Umbilical cord (tissue), 2 donors: ENCODE measurements around the gene FHOD3. TPM values are rescaled to one million over a fixed set of nuclear protein-coding genes. Genes with fewer than 3 reads are reported as not detected.

Experiments
- DNase-seq: peaks from one replicate; pipeline ENCODE4 v3.0.0-alpha.2; 2015; ENCODE audit warnings: low spot score
- total RNA-seq: library from RNA; depleted of rRNA; stranded (reverse); fragments of >200 nt; gene quantifications from one replicate; pipeline ENCODE4 v1.2.3, GENCODE V29; 2014; ENCODE audit warnings: low replicate concordance; ENCODE audit not compliant: insufficient read depth

FHOD3 gene
- 59.7 TPM for total RNA-seq

- peak; percentile 57 for DNase-seq
Observed at GRCh38 chr18:36297417-36298125, at the start of gene FHOD3. TSS of gene FHOD3 (plus strand) at chr18:36297713. CDS start at chr18:36297836, 123 bp downstream.

- DNase-seq: no peak
Observed at GRCh38 chr18:36249392-36249791, 48.1 kb upstream of the FHOD3 start.

- DNase-seq: no peak
Observed at GRCh38 chr18:36250827-36251226, 46.7 kb upstream of the FHOD3 start.

GRCh38 chr18:36255072-36255698 is 42.3 kb upstream of the FHOD3 start:
- no peak for DNase-seq

- DNase-seq: no peak
Observed at GRCh38 chr18:36256094-36256493, 41.4 kb upstream of the FHOD3 start.

- DNase-seq: no peak
Observed at GRCh38 chr18:36262971-36263370, 34.5 kb upstream of the FHOD3 start.

- DNase-seq: no peak
Observed at GRCh38 chr18:36264283-36264682, 33.2 kb upstream of the FHOD3 start.

GRCh38 chr18:36265015-36265414 is 32.5 kb upstream of the FHOD3 start:
- peak; percentile 95 for DNase-seq

- DNase-seq: no peak
Observed at GRCh38 chr18:36269157-36269556, 28.4 kb upstream of the FHOD3 start.

GRCh38 chr18:36271153-36271552 is 26.4 kb upstream of the FHOD3 start:
- DNase-seq: no peak

- no peak for DNase-seq
Observed at GRCh38 chr18:36273347-36273746, 24.2 kb upstream of the FHOD3 start.

GRCh38 chr18:36274083-36274715 is 23.3 kb upstream of the FHOD3 start:
- no peak for DNase-seq

GRCh38 chr18:36275561-36275960 is 22.0 kb upstream of the FHOD3 start:
- no peak for DNase-seq

GRCh38 chr18:36279001-36279400 is 18.5 kb upstream of the FHOD3 start:
- DNase-seq: no peak

GRCh38 chr18:36281936-36282335 is 15.6 kb upstream of the FHOD3 start:
- no peak for DNase-seq

GRCh38 chr18:36283448-36283847 is 14.1 kb upstream of the FHOD3 start:
- no peak for DNase-seq

- DNase-seq: no peak
Observed at GRCh38 chr18:36284268-36284667, 13.2 kb upstream of the FHOD3 start.

- DNase-seq: peak; percentile 78
Observed at GRCh38 chr18:36284671-36285295, 12.7 kb upstream of the FHOD3 start.

- DNase-seq: no peak
Observed at GRCh38 chr18:36287653-36288052, 9.9 kb upstream of the FHOD3 start.

- DNase-seq: no peak
Observed at GRCh38 chr18:36288689-36289088, 8.8 kb upstream of the FHOD3 start.

GRCh38 chr18:36294031-36294430 is 3.5 kb upstream of the FHOD3 start:
- DNase-seq: no peak

- DNase-seq: no peak
Observed at GRCh38 chr18:36295214-36295613, 2.3 kb upstream of the FHOD3 start.
